ENCODE measurements around the gene GADD45G. TPM values are rescaled to one million over a fixed set of nuclear protein-coding genes. Genes with fewer than 3 reads are reported as not detected.

Gene GADD45G
- total and polyA plus RNA-seq, 2 experiments from 2014 or later: 12.7 to 24.1 TPM

DNA sequence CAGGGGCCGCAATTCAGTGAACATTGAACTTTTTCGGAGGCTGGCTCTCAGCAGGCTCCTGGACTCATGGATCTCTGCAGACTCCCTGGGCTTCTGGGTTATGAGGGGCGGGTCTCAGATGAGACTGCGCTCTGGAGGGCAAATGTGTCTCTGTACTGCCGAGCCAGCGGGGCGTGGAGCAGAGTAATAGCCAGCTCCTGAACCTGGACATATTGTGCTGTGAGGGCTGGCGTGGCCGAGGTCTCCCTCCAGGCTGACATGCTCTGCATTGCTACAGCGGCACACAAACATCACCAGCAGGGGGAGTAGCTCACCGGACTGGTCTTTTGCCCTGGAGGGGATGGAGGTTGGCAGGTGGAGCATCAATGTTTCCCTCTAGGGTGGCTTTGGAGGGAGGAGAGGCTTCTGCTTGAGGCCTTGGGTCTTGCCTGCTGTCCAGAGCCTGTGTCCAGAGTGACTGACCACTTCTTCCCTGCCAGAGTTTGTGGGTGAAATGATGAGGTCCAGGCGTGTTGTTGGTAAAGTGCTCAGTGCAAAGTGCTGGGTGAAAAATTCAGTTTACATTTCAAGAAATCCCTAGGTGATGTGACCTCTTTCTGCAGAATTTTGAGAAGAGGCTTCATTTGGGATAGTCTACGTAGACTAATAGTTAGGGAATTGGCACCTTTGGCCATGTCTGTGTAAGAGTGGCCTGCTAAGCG is 10.9 kb upstream of the GADD45G start:
- Mint-ChIP-seq H3K27ac (no peak overlapping the region), H3K4me1 (peaks cover 16% of the 10 kb centered on the region), H3K9me3 (no peaks in the 10 kb centered on the region), H3K27me3 (ENCODE audit: insufficient read depth, low read depth, poor library complexity) (peaks cover 11% of the 10 kb centered on the region), H3K4me3 (no peak overlapping the region), H3K36me3 (ENCODE audit: low read depth) (no peaks in the 10 kb centered on the region)
- no peaks in the 10 kb centered on the region for H3K9me2 ChIP-seq (ENCODE audit: insufficient read depth)
- no peaks in the 10 kb centered on the region for H3K27me3 ChIP-seq (ENCODE audit: insufficient read depth)
- peak overlapping the region; percentile 31; the same call in 1 of the 2 replicates for H3K4me2 ChIP-seq
- H4K20me1 ChIP-seq (replicated peaks; ENCODE audit: insufficient read depth): no peaks in the 10 kb centered on the region
- peak; percentile 92 for DNase-seq (ENCODE audit: low spot score)
- 0 out of 2 replicates have a peak, but pooled peaks cover 6% of the 10 kb centered on the region for H3K4me1 ChIP-seq (ENCODE audit: insufficient read depth)
- H3K4me3 ChIP-seq: no peak overlapping the region
- peak; percentile 89 for ATAC-seq
- TF ChIP-seq CTCF (conservative IDR thresholded peaks at IDR 0.05; ENCODE audit: low read depth in 2 of 2) (peak; percentile 83 to 97), CREB1 (CRISPR knock-in tag; IDR thresholded peaks at IDR 0.05; ENCODE audit: low read depth) (0 out of 2 replicates have a peak, but pooled peaks have one; percentile 24), EZH2phosphoT487 (IDR thresholded peaks at IDR 0.05; ENCODE audit: unreplicated experiment) (no peak), ZNF114 (CRISPR knock-in tag; IDR thresholded peaks at IDR 0.05) (no peak)
- TF ChIP-seq, protein P1, sequence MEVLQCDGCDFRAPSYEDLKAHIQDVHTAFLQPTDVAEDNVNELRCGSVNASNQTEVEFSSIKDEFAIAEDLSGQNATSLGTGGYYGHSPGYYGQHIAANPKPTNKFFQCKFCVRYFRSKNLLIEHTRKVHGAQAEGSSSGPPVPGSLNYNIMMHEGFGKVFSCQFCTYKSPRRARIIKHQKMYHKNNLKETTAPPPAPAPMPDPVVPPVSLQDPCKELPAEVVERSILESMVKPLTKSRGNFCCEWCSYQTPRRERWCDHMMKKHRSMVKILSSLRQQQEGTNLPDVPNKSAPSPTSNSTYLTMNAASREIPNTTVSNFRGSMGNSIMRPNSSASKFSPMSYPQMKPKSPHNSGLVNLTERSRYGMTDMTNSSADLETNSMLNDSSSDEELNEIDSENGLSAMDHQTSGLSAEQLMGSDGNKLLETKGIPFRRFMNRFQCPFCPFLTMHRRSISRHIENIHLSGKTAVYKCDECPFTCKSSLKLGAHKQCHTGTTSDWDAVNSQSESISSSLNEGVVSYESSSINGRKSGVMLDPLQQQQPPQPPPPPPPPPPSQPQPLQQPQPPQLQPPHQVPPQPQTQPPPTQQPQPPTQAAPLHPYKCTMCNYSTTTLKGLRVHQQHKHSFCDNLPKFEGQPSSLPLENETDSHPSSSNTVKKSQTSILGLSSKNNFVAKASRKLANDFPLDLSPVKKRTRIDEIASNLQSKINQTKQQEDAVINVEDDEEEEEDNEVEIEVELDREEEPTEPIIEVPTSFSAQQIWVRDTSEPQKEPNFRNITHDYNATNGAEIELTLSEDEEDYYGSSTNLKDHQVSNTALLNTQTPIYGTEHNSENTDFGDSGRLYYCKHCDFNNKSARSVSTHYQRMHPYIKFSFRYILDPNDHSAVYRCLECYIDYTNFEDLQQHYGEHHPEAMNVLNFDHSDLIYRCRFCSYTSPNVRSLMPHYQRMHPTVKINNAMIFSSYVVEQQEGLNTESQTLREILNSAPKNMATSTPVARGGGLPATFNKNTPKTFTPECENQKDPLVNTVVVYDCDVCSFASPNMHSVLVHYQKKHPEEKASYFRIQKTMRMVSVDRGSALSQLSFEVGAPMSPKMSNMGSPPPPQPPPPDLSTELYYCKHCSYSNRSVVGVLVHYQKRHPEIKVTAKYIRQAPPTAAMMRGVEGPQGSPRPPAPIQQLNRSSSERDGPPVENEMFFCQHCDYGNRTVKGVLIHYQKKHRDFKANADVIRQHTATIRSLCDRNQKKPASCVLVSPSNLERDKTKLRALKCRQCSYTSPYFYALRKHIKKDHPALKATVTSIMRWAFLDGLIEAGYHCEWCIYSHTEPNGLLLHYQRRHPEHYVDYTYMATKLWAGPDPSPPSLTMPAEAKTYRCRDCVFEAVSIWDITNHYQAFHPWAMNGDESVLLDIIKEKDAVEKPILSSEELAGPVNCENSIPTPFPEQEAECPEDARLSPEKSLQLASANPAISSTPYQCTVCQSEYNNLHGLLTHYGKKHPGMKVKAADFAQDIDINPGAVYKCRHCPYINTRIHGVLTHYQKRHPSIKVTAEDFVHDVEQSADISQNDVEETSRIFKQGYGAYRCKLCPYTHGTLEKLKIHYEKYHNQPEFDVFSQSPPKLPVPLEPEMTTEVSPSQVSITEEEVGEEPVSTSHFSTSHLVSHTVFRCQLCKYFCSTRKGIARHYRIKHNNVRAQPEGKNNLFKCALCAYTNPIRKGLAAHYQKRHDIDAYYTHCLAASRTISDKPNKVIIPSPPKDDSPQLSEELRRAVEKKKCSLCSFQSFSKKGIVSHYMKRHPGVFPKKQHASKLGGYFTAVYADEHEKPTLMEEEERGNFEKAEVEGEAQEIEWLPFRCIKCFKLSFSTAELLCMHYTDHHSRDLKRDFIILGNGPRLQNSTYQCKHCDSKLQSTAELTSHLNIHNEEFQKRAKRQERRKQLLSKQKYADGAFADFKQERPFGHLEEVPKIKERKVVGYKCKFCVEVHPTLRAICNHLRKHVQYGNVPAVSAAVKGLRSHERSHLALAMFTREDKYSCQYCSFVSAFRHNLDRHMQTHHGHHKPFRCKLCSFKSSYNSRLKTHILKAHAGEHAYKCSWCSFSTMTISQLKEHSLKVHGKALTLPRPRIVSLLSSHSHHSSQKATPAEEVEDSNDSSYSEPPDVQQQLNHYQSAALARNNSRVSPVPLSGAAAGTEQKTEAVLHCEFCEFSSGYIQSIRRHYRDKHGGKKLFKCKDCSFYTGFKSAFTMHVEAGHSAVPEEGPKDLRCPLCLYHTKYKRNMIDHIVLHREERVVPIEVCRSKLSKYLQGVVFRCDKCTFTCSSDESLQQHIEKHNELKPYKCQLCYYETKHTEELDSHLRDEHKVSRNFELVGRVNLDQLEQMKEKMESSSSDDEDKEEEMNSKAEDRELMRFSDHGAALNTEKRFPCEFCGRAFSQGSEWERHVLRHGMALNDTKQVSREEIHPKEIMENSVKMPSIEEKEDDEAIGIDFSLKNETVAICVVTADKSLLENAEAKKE (CRISPR knock-in tag; IDR thresholded peaks at IDR 0.05): 0 out of 2 replicates have a peak, but pooled peaks have one; percentile 38
- H3K79me2 ChIP-seq (replicated peaks; ENCODE audit: insufficient read depth): no peaks in the 10 kb centered on the region
- H2AFZ ChIP-seq: peak overlapping the region; percentile 90
- H3K27ac ChIP-seq (ENCODE audit: low read depth): no peak overlapping the region
- no peaks in the 10 kb centered on the region for H3K36me3 ChIP-seq (ENCODE audit: insufficient read depth)
- H3F3A ChIP-seq (replicated peaks; ENCODE audit: low read depth): no peaks in the 10 kb centered on the region
